Measurements from ENCODE around the gene WIPF1.

The WIPF1 gene

DNA sequence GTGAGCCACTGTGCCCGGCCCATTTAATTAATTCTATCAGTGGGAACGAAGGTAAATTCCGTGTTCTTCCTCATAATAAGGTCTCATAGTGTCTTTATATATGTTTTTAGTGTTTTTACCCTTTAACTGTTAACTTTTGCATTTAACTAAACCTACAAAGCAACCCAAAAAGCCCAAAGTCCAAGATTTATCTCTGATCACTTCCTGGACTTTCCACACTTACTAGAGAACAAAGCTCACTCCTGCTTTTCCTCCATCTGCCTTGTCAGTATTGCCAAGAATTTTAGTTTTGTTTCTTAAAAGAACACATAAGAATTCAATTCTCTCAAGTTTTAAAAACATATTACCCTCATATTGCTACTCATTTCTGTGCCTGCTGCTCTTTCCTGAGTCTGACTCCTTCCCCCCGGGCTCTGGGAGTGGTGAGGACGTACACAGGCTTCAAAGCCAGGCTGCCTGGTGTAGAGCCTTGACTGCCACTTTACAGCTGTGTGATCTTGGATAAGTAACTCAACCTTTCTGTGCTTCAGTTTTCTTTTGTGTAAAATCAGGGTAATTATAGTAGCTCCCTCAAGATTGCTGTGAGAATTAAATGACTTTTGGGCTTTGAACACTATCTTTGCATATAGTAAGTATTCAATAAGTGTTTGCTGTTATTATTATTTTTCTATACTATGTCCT is 85.9 kb downstream of the WIPF1 start:
- Histone ChIP-seq H3K79me2 (ENCODE audit: insufficient read depth, low read length) (no peaks in the 10 kb centered on the region), H3K4me1 (ENCODE audit: insufficient read depth, low read length) (no peaks in the 10 kb centered on the region), H2AFZ (ENCODE audit: low read depth, low read length) (no peak overlapping the region), H3K36me3 (ENCODE audit: insufficient read depth, low read length) (no peaks in the 10 kb centered on the region), H3K9ac (ENCODE audit: low read depth, low read length) (no peak overlapping the region), H3K4me2 (ENCODE audit: insufficient read depth, low read length) (no peak overlapping the region), H3K27ac (ENCODE audit: low read length) (no peak overlapping the region), H3K27me3 (ENCODE audit: insufficient read depth, low read length, poor library complexity) (no peaks in the 10 kb centered on the region), H3K9me3 (ENCODE audit: insufficient read depth, low read length, severe bottlenecking) (peaks cover 42% of the 10 kb centered on the region), H4K20me1 (ENCODE audit: insufficient read depth, low read length) (no peaks in the 10 kb centered on the region), H3K4me3 (ENCODE audit: low read depth in 1 of 2, low read length in 2 of 2) (no peak overlapping the region)
- TF ChIP-seq CTCF (IDR thresholded peaks at IDR 0.05; ENCODE audit: borderline replicate concordance, extremely low read depth, low read length, poor library complexity, severe bottlenecking) = no peak
- TF ChIP-seq EZH2 (IDR thresholded peaks at IDR 0.05; ENCODE audit: borderline replicate concordance, low read depth, low read length, severe bottlenecking) = no peak
- no peak for DNase-seq
- ATAC-seq (ENCODE audit: insufficient read depth, low read depth) = no peak

DNA sequence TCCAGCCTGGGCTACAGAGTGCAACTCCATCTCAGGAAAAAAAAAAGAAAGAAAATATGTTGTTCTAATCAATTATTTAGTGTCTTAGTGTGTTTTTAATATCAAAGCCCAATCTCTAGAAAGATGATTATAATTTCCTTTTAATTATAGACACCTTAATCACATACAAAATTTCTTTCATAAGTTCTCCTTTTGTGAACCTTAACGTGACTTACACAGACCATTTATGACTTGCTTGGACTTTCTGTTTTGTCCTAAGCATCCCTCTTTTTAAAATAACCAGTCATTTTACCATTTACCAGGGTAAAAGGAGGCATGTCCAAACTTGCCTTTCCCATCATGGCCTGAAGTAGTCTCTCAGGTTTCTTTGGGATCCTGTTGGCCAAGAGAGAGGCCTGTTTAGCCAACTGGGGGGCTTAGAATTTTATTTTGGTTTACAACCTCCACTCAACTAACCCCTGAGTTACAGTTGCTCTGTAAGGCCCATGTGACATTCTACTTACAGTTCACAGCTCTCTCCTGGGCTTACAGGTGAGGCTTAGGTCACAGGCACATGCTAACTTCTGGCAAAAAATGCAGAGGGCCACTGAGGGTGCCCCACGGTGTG is 86.9 kb downstream of the WIPF1 start:
- no peak overlapping the region for H3K27ac ChIP-seq (ENCODE audit: low read length)
- no peaks in the 10 kb centered on the region for H3K27me3 ChIP-seq (ENCODE audit: insufficient read depth, low read length, poor library complexity)
- no peaks in the 10 kb centered on the region for H3K36me3 ChIP-seq (ENCODE audit: insufficient read depth, low read length)
- no peaks in the 10 kb centered on the region for H3K4me1 ChIP-seq (ENCODE audit: insufficient read depth, low read length)
- H3K9ac ChIP-seq (ENCODE audit: low read depth, low read length) = no peak overlapping the region
- TF ChIP-seq EZH2 (IDR thresholded peaks at IDR 0.05; ENCODE audit: borderline replicate concordance, low read depth, low read length, severe bottlenecking) (no peak), CTCF (IDR thresholded peaks at IDR 0.05; ENCODE audit: borderline replicate concordance, extremely low read depth, low read length, poor library complexity, severe bottlenecking) (no peak)
- no peaks in the 10 kb centered on the region for H3K79me2 ChIP-seq (ENCODE audit: insufficient read depth, low read length)
- H3K9me3 ChIP-seq (ENCODE audit: insufficient read depth, low read length, severe bottlenecking) = peaks cover 42% of the 10 kb centered on the region
- no peaks in the 10 kb centered on the region for H4K20me1 ChIP-seq (ENCODE audit: insufficient read depth, low read length)
- DNase-seq (no peak), ATAC-seq (ENCODE audit: insufficient read depth, low read depth) (no peak)
- no peak overlapping the region for H2AFZ ChIP-seq (ENCODE audit: low read depth, low read length)
- H3K4me3 ChIP-seq (ENCODE audit: low read depth in 1 of 2, low read length in 2 of 2) = no peak overlapping the region
- no peak overlapping the region for H3K4me2 ChIP-seq (ENCODE audit: insufficient read depth, low read length)
